Measurements from ENCODE around the gene CIITA.

DNA sequence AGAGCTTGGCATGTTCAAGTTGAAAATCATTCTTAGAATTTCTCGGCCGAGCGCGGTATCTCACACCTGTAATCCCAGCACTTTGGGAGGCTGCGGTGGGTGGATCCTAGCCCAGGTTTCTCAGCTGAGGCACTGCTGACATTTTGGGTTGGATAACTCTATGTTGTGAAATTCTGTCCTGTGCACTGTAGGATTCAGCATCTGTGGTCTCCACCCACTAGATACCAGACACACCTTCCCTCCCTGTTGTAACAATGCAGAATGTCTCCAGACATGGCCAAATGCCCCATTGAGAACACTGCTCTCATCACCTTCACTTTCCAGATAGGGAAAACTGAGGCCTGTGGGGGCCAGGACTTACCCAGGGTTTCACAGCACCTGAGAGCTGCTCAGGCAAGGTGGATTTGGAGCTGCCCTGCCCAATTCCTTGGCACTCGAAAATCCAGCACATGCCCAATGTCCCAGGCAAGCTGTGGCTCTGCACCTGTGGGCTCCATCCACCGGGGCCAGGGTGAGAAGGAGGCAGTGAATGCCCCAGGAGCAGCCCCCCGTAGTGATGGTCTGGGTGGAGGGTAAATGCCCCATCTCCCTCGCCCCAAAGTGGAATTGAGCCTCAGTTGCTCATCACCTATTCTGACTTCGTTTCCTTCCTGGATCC lies 38.3 kb upstream of the CIITA start:
- TF ChIP-seq POLR2A (IDR thresholded peaks at IDR 0.05) (no peak), POLR2AphosphoS5 (IDR thresholded peaks at IDR 0.05) (no peak)
- TF ChIP-seq, protein P1, sequence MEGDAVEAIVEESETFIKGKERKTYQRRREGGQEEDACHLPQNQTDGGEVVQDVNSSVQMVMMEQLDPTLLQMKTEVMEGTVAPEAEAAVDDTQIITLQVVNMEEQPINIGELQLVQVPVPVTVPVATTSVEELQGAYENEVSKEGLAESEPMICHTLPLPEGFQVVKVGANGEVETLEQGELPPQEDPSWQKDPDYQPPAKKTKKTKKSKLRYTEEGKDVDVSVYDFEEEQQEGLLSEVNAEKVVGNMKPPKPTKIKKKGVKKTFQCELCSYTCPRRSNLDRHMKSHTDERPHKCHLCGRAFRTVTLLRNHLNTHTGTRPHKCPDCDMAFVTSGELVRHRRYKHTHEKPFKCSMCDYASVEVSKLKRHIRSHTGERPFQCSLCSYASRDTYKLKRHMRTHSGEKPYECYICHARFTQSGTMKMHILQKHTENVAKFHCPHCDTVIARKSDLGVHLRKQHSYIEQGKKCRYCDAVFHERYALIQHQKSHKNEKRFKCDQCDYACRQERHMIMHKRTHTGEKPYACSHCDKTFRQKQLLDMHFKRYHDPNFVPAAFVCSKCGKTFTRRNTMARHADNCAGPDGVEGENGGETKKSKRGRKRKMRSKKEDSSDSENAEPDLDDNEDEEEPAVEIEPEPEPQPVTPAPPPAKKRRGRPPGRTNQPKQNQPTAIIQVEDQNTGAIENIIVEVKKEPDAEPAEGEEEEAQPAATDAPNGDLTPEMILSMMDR (IDR thresholded peaks at IDR 0.05): no peak
